Small intestine (tissue), 7 donors: Measurements from ENCODE around the gene B4GALT5. TPM values are rescaled to one million over a fixed set of nuclear protein-coding genes. Genes with fewer than 3 reads are reported as not detected.

ENCODE experiments used
- DNase-seq, 2 donors: peaks; one replicate each; pipeline versions ENCODE4 v3.0.0 to v3.0.0-alpha.2; 2013
- FAIRE-seq: peaks from 2 replicates; lab custom pipeline; 2012; peaks lifted over from hg19 to GRCh38; lab: Jason Lieb, UNC
- H3K27ac ChIP-seq, 3 donors: one replicate each; pipeline ENCODE4 v1.5.1; 2013; ENCODE audit warnings: low read length in 2 of 3, mild to moderate bottlenecking in 2 of 3, control low read depth in 1 of 3, inconsistent platforms in 1 of 3, low read depth in 1 of 3, moderate library complexity in 1 of 3
- H3K27me3 ChIP-seq, 3 donors: one replicate each; pipeline ENCODE4 v1.6.1; 2013; ENCODE audit warnings: low read length in 3 of 3, inconsistent platforms in 1 of 3; ENCODE audit not compliant: control insufficient read depth in 3 of 3, insufficient read depth in 3 of 3
- H3K36me3 ChIP-seq, 3 donors: one replicate each; pipeline ENCODE4 v1.6.1; 2013; ENCODE audit warnings: low read length in 3 of 3, inconsistent platforms in 1 of 3, low read depth in 1 of 3, mild to moderate bottlenecking in 1 of 3, moderate library complexity in 1 of 3; ENCODE audit not compliant: control insufficient read depth in 3 of 3, insufficient read depth in 2 of 3
- H3K4me1 ChIP-seq, 3 donors: one replicate each; pipeline ENCODE4 v1.6.1; 2013; ENCODE audit warnings: low read length in 2 of 3, inconsistent platforms in 1 of 3, low read depth in 1 of 3, mild to moderate bottlenecking in 1 of 3, moderate library complexity in 1 of 3; ENCODE audit not compliant: control insufficient read depth in 3 of 3, insufficient read depth in 2 of 3
- H3K4me3 ChIP-seq, 3 donors: one replicate each; pipeline ENCODE4 v1.5.1; 2013; ENCODE audit warnings: low read length in 3 of 3, control low read depth in 1 of 3, inconsistent platforms in 1 of 3, low read depth in 1 of 3, mild to moderate bottlenecking in 1 of 3, moderate library complexity in 1 of 3
- H3K9me3 ChIP-seq, 2 donors: one replicate each; pipeline ENCODE4 v1.6.1; 2013; ENCODE audit warnings: low read depth in 1 of 2, low read length in 1 of 2; ENCODE audit not compliant: control insufficient read depth in 2 of 2, insufficient read depth in 1 of 2
- WGBS, 3 donors: extraction: QIAGEN DNeasy Blood & Tissue Kit; methylation state at CpG; one replicate each; pipeline ENCODE4 v1.1.7; 2013; 5-methylcytosine and 5-hydroxymethylcytosine counted together
- polyA plus RNA-seq, 4 donors: library from polyadenylated mRNA; stranded (reverse) in 3 of 4; unstranded in 1 of 4; fragments of 200-250 nt in 3 of 4; fragments of 120-200 nt in 1 of 4; gene quantifications; one replicate each; pipeline versions ENCODE4 v1.2.1 to v1.2.3, GENCODE V29; 2013
- donor health status: healthy with polysubstance abuse.
- donor health status: control.
- donor health status: control.
- donor health status: Bipolar disorder and iron deficiency.
- donor health status: healthy.

Gene B4GALT5
- polyA plus RNA-seq, 4 donors: 11.9 to 47.1 (median 20.5) TPM

GRCh38 chr20:49660912-49661311, 52.8 kb downstream of the B4GALT5 start:
- Histone ChIP-seq H3K27me3 (no peaks in the 10 kb centered on the region), H3K4me1 (peaks cover 23 to 29% (median 28%) of the 10 kb centered on the region in 3 donors), H3K27ac (no peak overlapping the region), H3K9me3 (no peaks in the 10 kb centered on the region), H3K36me3 (peaks cover 0 to 15% (median 4%) of the 10 kb centered on the region in 3 donors), H3K4me3 (no peak overlapping the region)
- WGBS, 3 donors: 88 to 96% (median 90%) methylated on average over 5 of the region's 5 CpGs
- no peak for DNase-seq
- no peak for FAIRE-seq

DNA sequence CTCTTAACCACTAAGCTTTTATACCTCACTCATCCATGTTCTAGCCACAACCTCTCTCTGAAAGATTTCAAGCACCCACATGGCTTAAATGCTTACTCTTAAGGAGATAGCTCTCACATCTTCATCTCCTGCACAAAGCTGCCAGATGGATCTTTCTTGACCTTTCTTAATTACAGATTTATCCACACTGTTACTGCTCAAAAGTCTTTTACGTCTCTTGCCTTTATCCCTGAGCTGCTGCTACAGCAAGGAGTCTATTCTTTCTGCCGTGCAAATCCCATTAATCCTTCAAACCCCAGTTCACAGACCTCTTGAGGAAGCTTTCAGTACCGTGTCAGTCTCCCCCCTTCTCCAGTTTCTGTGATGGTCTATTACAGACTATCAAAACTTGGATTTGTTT, 54.6 kb downstream of the B4GALT5 start:
- Histone ChIP-seq H3K9me3 (no peaks in the 10 kb centered on the region), H3K4me3 (no peak overlapping the region), H3K4me1 (peaks cover 20 to 29% (median 28%) of the 10 kb centered on the region in 3 donors), H3K27me3 (no peaks in the 10 kb centered on the region), H3K27ac (no peak overlapping the region), H3K36me3 (peaks cover 4 to 31% (median 13%) of the 10 kb centered on the region in 3 donors)
- FAIRE-seq: no peak
- WGBS, 3 donors: 57 to 76% (median 71%) methylated on average over 3 of the region's 3 CpGs
- DNase-seq: no peak

DNA sequence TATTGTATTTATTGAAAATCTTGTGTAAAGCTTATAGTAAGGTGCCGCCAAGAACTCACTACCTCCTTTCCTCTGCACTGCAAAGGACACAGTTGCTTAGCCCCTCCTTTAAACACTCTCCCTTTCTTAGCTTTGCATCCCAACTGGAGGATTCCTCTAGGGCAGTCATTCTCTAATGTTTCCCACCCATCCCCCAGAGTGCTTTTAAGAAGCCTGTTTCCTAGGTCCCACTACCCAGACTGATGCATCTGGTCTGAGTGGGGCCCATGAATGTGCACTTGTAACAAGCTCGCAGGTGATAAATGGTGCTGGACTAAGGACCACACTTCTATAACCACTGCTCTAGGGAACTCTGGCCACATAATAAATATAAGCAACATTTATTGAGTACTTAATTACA, 55.2 kb downstream of the B4GALT5 start:
- 78 to 86% (median 82%) methylated on average over 2 of the region's 2 CpGs for WGBS, 3 donors

DNA sequence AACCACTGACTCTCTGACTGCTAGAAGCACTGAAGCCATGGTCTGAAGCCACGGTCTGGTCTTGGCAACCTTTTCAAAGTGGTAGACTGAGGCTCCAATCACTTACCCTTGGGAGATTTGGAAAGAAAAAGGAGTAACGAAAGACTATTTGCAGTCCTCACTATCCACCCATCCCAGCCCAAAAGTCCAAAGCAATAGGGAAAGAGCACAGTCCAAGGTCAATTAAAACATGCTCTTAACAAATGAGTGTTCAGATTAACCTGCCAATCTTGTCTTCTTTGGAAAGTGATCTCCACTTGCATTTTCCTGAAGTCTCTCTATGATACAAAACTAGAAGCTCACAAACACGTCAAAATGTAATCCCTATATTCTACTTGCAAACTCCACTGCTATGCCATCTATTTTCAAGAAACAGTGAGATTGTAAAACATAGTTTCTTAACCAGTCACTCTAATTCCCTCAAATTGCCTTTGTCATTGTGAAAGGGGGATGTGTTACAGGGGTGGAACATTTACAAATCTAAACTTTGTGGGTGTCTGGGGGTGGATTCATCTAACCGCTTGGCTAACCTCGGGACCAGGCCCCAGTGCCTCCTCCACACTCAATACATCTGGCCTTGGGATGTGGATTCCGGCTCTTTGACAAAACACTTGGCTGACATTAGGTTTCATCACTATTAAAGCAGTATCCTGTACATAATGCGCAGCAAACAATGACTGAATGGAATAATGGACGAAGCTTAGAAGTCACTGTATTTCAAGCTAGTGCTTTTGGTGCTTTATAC, 56.4 kb downstream of the B4GALT5 start:
- WGBS, 3 donors: 61 to 68% (median 66%) methylated on average over 8 of the region's 8 CpGs
- H3K9me3 ChIP-seq: no peaks in the 10 kb centered on the region
- H3K4me3 ChIP-seq: no peak overlapping the region
- no peaks in the 10 kb centered on the region for H3K27me3 ChIP-seq
- H3K4me1 ChIP-seq: peaks cover 18 to 27% (median 26%) of the 10 kb centered on the region in 3 donors
- H3K27ac ChIP-seq: peak overlapping the region in 2 of 3 donors; percentile 6 to 32
- no peak for FAIRE-seq
- peak in 1 of 2 donors; percentile 61 for DNase-seq
- peaks cover 7 to 43% (median 27%) of the 10 kb centered on the region in 3 donors for H3K36me3 ChIP-seq

More for the DNA sequence above, 55.2 kb downstream of the B4GALT5 start:
- Histone ChIP-seq H3K4me1 (peaks cover 20 to 29% (median 28%) of the 10 kb centered on the region in 3 donors), H3K4me3 (no peak overlapping the region), H3K9me3 (no peaks in the 10 kb centered on the region), H3K27ac (no peak overlapping the region), H3K36me3 (peaks cover 4 to 35% (median 17%) of the 10 kb centered on the region in 3 donors), H3K27me3 (no peaks in the 10 kb centered on the region)
- no peak for FAIRE-seq
- DNase-seq: no peak

DNA sequence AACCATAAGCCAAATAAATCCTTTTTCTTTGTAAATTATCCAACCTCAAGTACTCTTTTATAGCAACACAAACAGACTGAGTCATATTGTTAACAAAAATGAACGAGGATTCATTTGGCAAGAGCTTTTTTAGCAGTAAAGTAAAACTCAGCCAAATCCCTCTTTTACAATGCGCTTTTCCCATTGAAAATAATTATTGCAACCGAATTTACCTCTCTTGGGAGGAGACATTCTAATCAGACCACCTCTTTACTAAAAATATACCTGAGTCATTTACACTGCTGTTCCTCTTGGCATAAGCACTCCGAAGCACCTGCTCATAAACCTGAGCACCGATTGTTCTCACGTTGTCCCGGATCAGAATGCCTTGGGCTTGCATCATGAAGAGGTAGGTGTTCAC, 57.4 kb downstream of the B4GALT5 start:
- FAIRE-seq: no peak
- Histone ChIP-seq H3K27ac (peak overlapping the region in 1 of 3 donors; percentile 17), H3K4me3 (no peak overlapping the region), H3K9me3 (no peaks in the 10 kb centered on the region), H3K27me3 (no peaks in the 10 kb centered on the region), H3K4me1 (peaks cover 17 to 23% (median 18%) of the 10 kb centered on the region in 3 donors), H3K36me3 (peaks cover 7 to 49% (median 27%) of the 10 kb centered on the region in 3 donors)
- WGBS, 3 donors: 30 to 68% (median 43%) methylated on average over 7 of the region's 7 CpGs
- no peak for DNase-seq

DNA sequence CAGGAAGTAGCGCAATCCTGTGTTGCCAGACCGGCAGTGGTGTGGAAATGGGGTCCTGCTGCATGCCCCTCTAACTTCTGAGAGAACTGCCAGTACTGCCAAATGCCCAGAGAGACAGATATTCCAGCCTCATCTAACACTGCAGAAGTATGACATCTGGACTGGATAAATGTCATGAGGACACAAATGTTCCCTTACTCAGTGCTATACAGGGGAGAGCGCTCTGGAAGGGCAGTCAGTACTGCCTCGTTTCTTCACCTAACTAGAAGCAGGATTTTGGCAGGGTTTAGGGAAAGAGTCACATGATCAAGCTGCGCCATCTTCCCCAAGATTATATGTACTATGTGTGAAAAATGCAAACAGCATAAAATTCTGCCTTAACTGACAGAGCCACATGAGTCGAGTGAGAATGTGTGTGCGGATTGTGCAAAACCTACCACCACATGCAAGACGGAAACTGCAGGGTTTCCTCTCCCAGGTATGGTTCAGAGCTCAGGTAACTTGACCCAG, 59.7 kb downstream of the B4GALT5 start:
- H3K36me3 ChIP-seq: peaks cover 12 to 51% (median 24%) of the 10 kb centered on the region in 3 donors
- H3K9me3 ChIP-seq: no peaks in the 10 kb centered on the region
- no peak for DNase-seq
- no peak for FAIRE-seq
- peaks cover 5 to 18% (median 11%) of the 10 kb centered on the region in 3 donors for H3K4me1 ChIP-seq
- H3K27me3 ChIP-seq: no peaks in the 10 kb centered on the region
- H3K4me3 ChIP-seq: no peak overlapping the region
- no peak overlapping the region for H3K27ac ChIP-seq
- 87 to 92% (median 91%) methylated on average over 8 of the region's 8 CpGs for WGBS, 3 donors

DNA sequence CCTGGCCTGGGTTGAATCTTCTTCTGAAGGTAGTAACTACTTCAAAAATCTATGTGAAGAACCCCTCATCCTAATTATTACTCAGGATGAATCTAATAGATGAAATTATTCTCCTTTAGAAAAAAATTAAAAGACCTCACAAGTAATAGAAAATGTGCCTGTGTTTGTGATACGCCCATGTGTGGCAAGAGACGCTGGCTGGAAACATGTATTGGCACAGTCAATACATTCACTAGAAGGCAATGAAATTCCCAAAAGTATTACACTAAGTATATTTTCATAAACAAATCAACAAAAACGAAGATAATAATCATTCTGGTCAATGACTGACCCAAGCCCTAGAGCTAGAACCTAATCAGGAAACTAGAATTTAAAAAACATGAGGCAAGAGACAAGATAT, 64.0 kb downstream of the B4GALT5 start:
- Histone ChIP-seq H3K9me3 (no peaks in the 10 kb centered on the region), H3K36me3 (peaks cover 25 to 61% (median 37%) of the 10 kb centered on the region in 3 donors), H3K27ac (no peak overlapping the region), H3K27me3 (no peaks in the 10 kb centered on the region), H3K4me1 (no peaks in the 10 kb centered on the region), H3K4me3 (no peak overlapping the region)
- no peak for DNase-seq
- WGBS, 3 donors: 80 to 83% (median 81%) methylated on average over 3 of the region's 3 CpGs
- FAIRE-seq: no peak

GRCh38 chr20:49647550-49647949, 66.1 kb downstream of the B4GALT5 start:
- H3K9me3 ChIP-seq: no peaks in the 10 kb centered on the region
- WGBS, 3 donors: 95 to 96% (median 95%) methylated on average over 6 of the region's 6 CpGs
- FAIRE-seq (no peak), DNase-seq (no peak)
- no peak overlapping the region for H3K4me3 ChIP-seq
- peaks cover 26 to 58% (median 27%) of the 10 kb centered on the region in 3 donors for H3K36me3 ChIP-seq
- H3K4me1 ChIP-seq: peaks cover 0 to 8% (median 0%) of the 10 kb centered on the region in 3 donors
- no peak overlapping the region for H3K27ac ChIP-seq
- no peaks in the 10 kb centered on the region for H3K27me3 ChIP-seq
